ENCODE results near the gene PHGDH.
A peak's percentile ranks its signal among the peaks of the same experiment; 100 is the strongest.
"Not testable (repeated sequence)": the region's sequence is repeated elsewhere in the genome, so short reads cannot be mapped to it uniquely, and the experiment has no call there.

PHGDH gene

GRCh38 chr1:119786473-119787050 is 74.8 kb downstream of the PHGDH start:
- Mint-ChIP-seq H3K27me3 (ENCODE audit: low read depth) (peaks cover 38% of the 10 kb centered on the region), H3K4me1 (ENCODE audit: low read depth) (peaks cover 33% of the 10 kb centered on the region)
- DNase-seq (ENCODE audit: low spot score): peak; percentile 35

GRCh38 chr1:119787776-119788175 is 76.0 kb downstream of the PHGDH start:
- Mint-ChIP-seq H3K27me3 (ENCODE audit: low read depth) (peaks cover 33% of the 10 kb centered on the region), H3K27ac (peak overlapping the region; percentile 7)

More at GRCh38 chr1:119786473-119787050, 74.8 kb downstream of the PHGDH start:
- not testable (repeated sequence) for H3K36me3 Mint-ChIP-seq (ENCODE audit: low read depth); H3K9me3 Mint-ChIP-seq; H3K27ac Mint-ChIP-seq; H3K4me3 Mint-ChIP-seq

GRCh38 chr1:119790451-119791198 is 78.9 kb downstream of the PHGDH start:
- no peak for DNase-seq (ENCODE audit: low spot score)
- Mint-ChIP-seq H3K4me1 (ENCODE audit: low read depth) (peaks cover 16% of the 10 kb centered on the region), H3K27ac (no peak overlapping the region), H3K4me3 (no peak overlapping the region), H3K36me3 (ENCODE audit: low read depth) (no peaks in the 10 kb centered on the region), H3K27me3 (ENCODE audit: low read depth) (peaks cover 17% of the 10 kb centered on the region), H3K9me3 (no peaks in the 10 kb centered on the region)

More at GRCh38 chr1:119787776-119788175, 76.0 kb downstream of the PHGDH start:
- Mint-ChIP-seq H3K4me3 (no peak overlapping the region), H3K4me1 (ENCODE audit: low read depth) (peaks cover 30% of the 10 kb centered on the region), H3K9me3 (no peaks in the 10 kb centered on the region), H3K36me3 (ENCODE audit: low read depth) (no peaks in the 10 kb centered on the region)
- no peak for DNase-seq (ENCODE audit: low spot score)

- Mint-ChIP-seq H3K27me3 (ENCODE audit: low read depth) (peaks cover 17% of the 10 kb centered on the region), H3K36me3 (ENCODE audit: low read depth) (no peaks in the 10 kb centered on the region), H3K9me3 (no peaks in the 10 kb centered on the region), H3K4me3 (no peak overlapping the region), H3K27ac (no peak overlapping the region), H3K4me1 (ENCODE audit: low read depth) (peaks cover 9% of the 10 kb centered on the region)
- DNase-seq (ENCODE audit: low spot score): no peak
Observed at GRCh38 chr1:119791377-119791776, 79.6 kb downstream of the PHGDH start.

Data from T-helper 2 cell treated with Interferon-gamma antibody and Interleukin-4, amounts not matched to agents 5 μg/mL and 100 μg/mL, for 36 hours (primary cell).